ENCODE results near the gene BICC1.

DNA sequence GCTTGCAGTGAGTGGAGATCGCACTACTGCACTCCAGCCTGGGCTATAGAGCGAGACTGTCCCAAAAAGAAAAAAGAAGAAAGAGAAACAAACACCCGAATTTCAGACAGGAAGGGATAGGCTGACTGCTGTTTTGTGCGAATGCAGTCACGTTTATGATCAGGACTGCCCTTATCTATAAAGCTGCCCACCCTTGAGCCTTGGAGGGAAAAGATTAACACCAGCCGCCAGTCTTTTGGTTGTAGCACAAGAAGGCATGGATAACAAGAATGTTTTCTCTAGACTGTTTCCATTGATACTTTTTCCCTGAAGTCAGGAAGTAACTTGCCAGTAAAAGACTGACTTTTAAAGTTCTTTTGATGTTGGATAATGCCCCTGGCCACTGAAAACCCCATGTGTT lies 314.0 kb downstream of the BICC1 start:
- TF ChIP-seq POLR2A (IDR thresholded peaks at IDR 0.05; ENCODE audit: low read depth, low read length) (no peak), USF2 (IDR thresholded peaks at IDR 0.05; ENCODE audit: low read depth, low read length) (no peak), CTCF (conservative IDR thresholded peaks at IDR 0.05; ENCODE audit: low read depth, low read length) (no peak), RFX5 (IDR thresholded peaks at IDR 0.05; ENCODE audit: low read depth, low read length) (no peak), MAFK (IDR thresholded peaks at IDR 0.05; ENCODE audit: low read depth, low read length) (no peak), MAZ (IDR thresholded peaks at IDR 0.05; ENCODE audit: borderline replicate concordance, low read depth, low read length) (no peak), FOS (IDR thresholded peaks at IDR 0.05; ENCODE audit: low read depth, low read length) (no peak), CHD1 (IDR thresholded peaks at IDR 0.05; ENCODE audit: low read depth, low read length) (no peak), MXI1 (IDR thresholded peaks at IDR 0.05; ENCODE audit: borderline replicate concordance, low read depth, low read length) (no peak), RAD21 (IDR thresholded peaks at IDR 0.05; ENCODE audit: low read length) (no peak)

All from IMR-90 (cell line).